Neuronal stem cell (in vitro differentiated cells): Measurements from ENCODE around the gene DHCR7.

Source experiments
- DNase-seq: peaks from one replicate; pipeline ENCODE4 v3.0.0-alpha.2; 2013; ENCODE audit warnings: low spot score
- H2AFZ ChIP-seq: one replicate; pipeline ENCODE4 v1.6.1; 2013; ENCODE audit warnings: mild to moderate bottlenecking, low read length, inconsistent platforms
- H2AK5ac ChIP-seq: 2 replicates; pipeline ENCODE4 v1.6.1; 2013; ENCODE audit warnings: low read depth, mild to moderate bottlenecking, inconsistent platforms, low read length, moderate library complexity, mixed read lengths
- H2BK120ac ChIP-seq: 2 replicates; pipeline ENCODE4 v1.6.1; 2013; ENCODE audit warnings: low read depth, mild to moderate bottlenecking, inconsistent platforms, low read length, moderate library complexity, mixed read lengths
- H2BK12ac ChIP-seq: one replicate; pipeline ENCODE4 v1.6.1; 2013; ENCODE audit warnings: low read length, inconsistent platforms
- H2BK15ac ChIP-seq: 2 replicates; pipeline ENCODE4 v1.6.1; 2013; ENCODE audit warnings: mild to moderate bottlenecking, low read length, inconsistent platforms, mixed read lengths
- H2BK5ac ChIP-seq: one replicate; pipeline ENCODE4 v1.6.1; 2013; ENCODE audit warnings: inconsistent platforms, mild to moderate bottlenecking, low read length, moderate library complexity
- H3K14ac ChIP-seq: one replicate; pipeline ENCODE4 v1.6.1; 2013; ENCODE audit warnings: low read length, inconsistent platforms
- H3K18ac ChIP-seq: 2 replicates; pipeline ENCODE4 v1.6.1; 2013; ENCODE audit warnings: low read length, inconsistent platforms
- H3K23ac ChIP-seq: 2 replicates; pipeline ENCODE4 v1.6.1; 2013; ENCODE audit warnings: low read depth, mild to moderate bottlenecking, mixed read lengths, low read length, inconsistent platforms; ENCODE audit not compliant: poor library complexity
- H3K27ac ChIP-seq: replicated peaks from 3 replicates; pipeline ENCODE4 v1.5.1; 2013; ENCODE audit warnings: low read length, inconsistent platforms
- H3K27me3 ChIP-seq, 3 experiments: 2 replicates each; pipeline ENCODE4 v1.6.1; 2013; ENCODE audit warnings: low read length in 3 of 3, mild to moderate bottlenecking in 2 of 3, inconsistent platforms in 1 of 3, low read depth in 1 of 3, mixed read lengths in 1 of 3, moderate library complexity in 1 of 3; ENCODE audit not compliant: control insufficient read depth in 3 of 3, insufficient read depth in 3 of 3
- H3K36me3 ChIP-seq, 2 donors: replicated peaks in 1 of 2; 2 replicates each; pipeline ENCODE4 v1.6.1; 2013; ENCODE audit warnings: low read length in 2 of 2; ENCODE audit not compliant: control insufficient read depth in 2 of 2, insufficient read depth in 2 of 2
- H3K4ac ChIP-seq: 2 replicates; pipeline ENCODE4 v1.6.1; 2013; ENCODE audit warnings: inconsistent platforms, mild to moderate bottlenecking, low read length, moderate library complexity
- H3K4me1 ChIP-seq, 2 donors: 1 replicate in 1 of 2; 2 replicates in 1 of 2; pipeline ENCODE4 v1.6.1; 2013; ENCODE audit warnings: low read length in 2 of 2, low read depth in 1 of 2; ENCODE audit not compliant: control insufficient read depth in 2 of 2, insufficient read depth in 1 of 2
- H3K4me2 ChIP-seq: one replicate; pipeline ENCODE4 v1.6.1; 2013; ENCODE audit warnings: mild to moderate bottlenecking, low read length, inconsistent platforms; ENCODE audit not compliant: insufficient read depth, poor library complexity, severe bottlenecking
- H3K4me3 ChIP-seq, 2 donors: 2 replicates each; pipeline ENCODE4 v1.5.1; 2013; ENCODE audit warnings: low read length in 2 of 2, mild to moderate bottlenecking in 2 of 2, inconsistent platforms in 1 of 2, moderate library complexity in 1 of 2
- H3K79me1 ChIP-seq: one replicate; pipeline ENCODE4 v1.6.1; 2013; ENCODE audit warnings: low read depth, mild to moderate bottlenecking, inconsistent platforms, low read length, moderate library complexity
- H3K9ac ChIP-seq: one replicate; pipeline ENCODE4 v1.6.1; 2013; ENCODE audit warnings: mild to moderate bottlenecking, low read depth, low read length, inconsistent platforms; ENCODE audit not compliant: poor library complexity
- H3K9me3 ChIP-seq, 2 donors: replicated peaks in 1 of 2; 2 replicates each; pipeline versions ENCODE3 to v1.6.1; 2013; ENCODE audit warnings: low read length in 2 of 2, mild to moderate bottlenecking in 2 of 2, inconsistent platforms in 1 of 2, low read depth in 1 of 2, mixed read lengths in 1 of 2, moderate library complexity in 1 of 2; ENCODE audit not compliant: control insufficient read depth in 2 of 2, insufficient read depth in 1 of 2
- H4K8ac ChIP-seq: one replicate; pipeline ENCODE4 v1.6.1; 2013; ENCODE audit warnings: low read depth, mild to moderate bottlenecking, inconsistent platforms, low read length, moderate library complexity
- H4K91ac ChIP-seq: one replicate; pipeline ENCODE4 v1.6.1; 2013; ENCODE audit warnings: low read length, low read depth, mild to moderate bottlenecking, inconsistent platforms; ENCODE audit not compliant: poor library complexity
- WGBS, 2 donors: extraction: QIAGEN DNeasy Blood & Tissue Kit; methylation state at CpG; one replicate each; pipeline ENCODE4 v1.1.7; 2013; ENCODE audit warnings: missing lambda C conversion rate in 2 of 2, mixed read lengths in 1 of 2; ENCODE audit not compliant: insufficient read length in 2 of 2, insufficient replicate concordance in 1 of 2; ENCODE audit errors: extremely low coverage in 2 of 2; 5-methylcytosine and 5-hydroxymethylcytosine counted together

Gene DHCR7

DNA sequence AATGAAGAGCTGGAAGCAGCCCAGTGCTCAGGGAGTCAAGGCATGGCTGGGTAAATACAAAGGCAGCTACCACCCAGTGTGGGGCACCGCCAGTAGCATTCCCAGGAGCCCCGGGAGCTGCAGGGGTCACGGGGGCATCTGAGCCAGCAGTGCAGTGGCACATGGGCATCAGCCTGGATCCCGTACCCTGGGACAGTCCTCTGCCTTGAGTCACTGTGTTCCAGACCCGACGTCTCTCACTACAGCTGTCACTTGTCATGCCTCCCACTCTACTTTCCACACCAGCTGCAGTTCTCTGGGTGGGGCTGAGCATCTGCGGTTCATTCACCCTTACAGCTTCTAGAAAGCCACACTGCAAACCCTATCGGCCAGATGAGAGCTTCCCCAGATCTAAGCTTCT, 29.6 kb downstream of the DHCR7 start:
- no peak for DNase-seq
- Histone ChIP-seq H3K27ac (no peak overlapping the region), H3K4me3 (no peak overlapping the region), H2AFZ (no peak overlapping the region), H3K14ac (no peak overlapping the region), H4K91ac (no peak overlapping the region), H3K18ac (no peak overlapping the region), H2BK5ac (peak overlapping the region; percentile 12), H3K4me1 (no peaks in the 10 kb centered on the region), H3K27me3 (peaks cover 0 to 6% (median 0%) of the 10 kb centered on the region in 3 experiments), H2AK5ac (peak overlapping the region; percentile 58), H3K4me2 (no peak overlapping the region), H3K36me3 (no peaks in the 10 kb centered on the region), H3K4ac (no peak overlapping the region), H2BK12ac (no peak overlapping the region), H2BK15ac (no peak overlapping the region), H2BK120ac (no peak overlapping the region), H3K79me1 (no peaks in the 10 kb centered on the region), H4K8ac (no peak overlapping the region), H3K9me3 (no peaks in the 10 kb centered on the region), H3K23ac (no peak overlapping the region), H3K9ac (no peak overlapping the region)
- WGBS, 2 donors, result no CpG with 5 or more reads among the region's 8 CpGs

DNA sequence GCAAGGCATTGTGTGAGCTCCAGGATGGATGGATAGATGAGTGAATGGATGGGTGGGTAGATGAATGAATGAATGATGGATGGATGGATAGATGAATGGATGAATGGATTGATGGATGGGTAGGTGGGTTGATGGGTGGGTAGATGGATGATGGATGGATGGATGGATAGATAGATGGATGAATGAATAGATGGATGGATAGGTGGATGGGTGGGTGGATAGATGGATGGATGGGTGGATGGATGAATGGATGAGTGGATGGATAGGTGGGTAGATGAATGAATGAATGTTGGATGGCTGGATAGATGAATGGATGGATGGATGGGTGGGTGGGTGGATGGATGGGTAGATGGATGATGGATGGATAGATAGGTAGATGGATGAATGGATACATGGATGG, 33.5 kb downstream of the DHCR7 start:
- Histone ChIP-seq H2AFZ (no peak overlapping the region), H3K4me3 (no peak overlapping the region), H3K14ac (no peak overlapping the region), H4K91ac (no peak overlapping the region), H2BK12ac (no peak overlapping the region), H3K4me2 (no peak overlapping the region), H3K18ac (no peak overlapping the region), H3K9me3 (no peaks in the 10 kb centered on the region), H3K27ac (no peak overlapping the region), H3K23ac (no peak overlapping the region), H2BK15ac (no peak overlapping the region), H3K79me1 (no peaks in the 10 kb centered on the region), H3K9ac (no peak overlapping the region), H2BK5ac (no peak overlapping the region), H3K36me3 (no peaks in the 10 kb centered on the region), H3K27me3 (peaks cover 0 to 6% (median 0%) of the 10 kb centered on the region in 3 experiments), H3K4ac (no peak overlapping the region), H4K8ac (no peak overlapping the region), H3K4me1 (no peaks in the 10 kb centered on the region), H2BK120ac (no peak overlapping the region), H2AK5ac (no peak overlapping the region)
- no peak for DNase-seq

DNA sequence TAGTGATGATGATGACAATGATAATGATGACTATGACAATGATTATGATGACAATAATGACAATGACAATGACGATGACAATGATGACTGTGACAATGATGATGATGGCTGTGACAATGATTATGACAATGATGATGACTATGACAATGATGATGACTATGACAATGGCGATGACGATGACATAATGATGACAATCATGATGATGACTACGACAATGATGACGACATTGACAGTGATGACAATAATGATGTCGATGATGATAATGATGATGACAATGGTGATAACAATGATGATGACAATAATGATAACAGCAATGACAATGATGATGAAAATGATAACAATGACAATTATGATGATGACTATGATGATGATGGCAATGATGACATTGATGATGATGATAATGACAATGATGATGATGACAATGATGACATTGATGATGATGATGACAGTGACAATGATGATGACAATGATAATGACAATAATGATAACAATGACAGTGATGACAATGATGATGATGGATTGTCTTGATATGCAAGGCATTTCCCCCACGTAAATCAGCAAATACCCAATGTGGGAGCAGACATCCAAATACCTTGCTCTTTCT, 37.7 kb downstream of the DHCR7 start:
- no peak overlapping the region for H3K27ac ChIP-seq
- no peak overlapping the region for H3K18ac ChIP-seq
- no peak overlapping the region for H2AK5ac ChIP-seq
- H3K4ac ChIP-seq, result no peak overlapping the region
- DNase-seq, result no peak
- no peak overlapping the region for H4K8ac ChIP-seq
- H2BK120ac ChIP-seq, result no peak overlapping the region
- H2BK12ac ChIP-seq, result no peak overlapping the region
- H3K4me1 ChIP-seq, result no peaks in the 10 kb centered on the region
- WGBS, 2 donors, result no CpG with 5 or more reads among the region's 7 CpGs
- H3K23ac ChIP-seq, result no peak overlapping the region
- H2AFZ ChIP-seq, result no peak overlapping the region
- no peaks in the 10 kb centered on the region for H3K9me3 ChIP-seq
- H3K4me3 ChIP-seq, result no peak overlapping the region
- H2BK5ac ChIP-seq, result no peak overlapping the region
- no peak overlapping the region for H3K9ac ChIP-seq
- no peak overlapping the region for H4K91ac ChIP-seq
- peaks cover 0 to 5% (median 0%) of the 10 kb centered on the region in 3 experiments for H3K27me3 ChIP-seq
- H3K36me3 ChIP-seq, result no peaks in the 10 kb centered on the region
- H2BK15ac ChIP-seq, result no peak overlapping the region
- H3K79me1 ChIP-seq, result no peaks in the 10 kb centered on the region
- no peak overlapping the region for H3K14ac ChIP-seq
- H3K4me2 ChIP-seq, result no peak overlapping the region

DNA sequence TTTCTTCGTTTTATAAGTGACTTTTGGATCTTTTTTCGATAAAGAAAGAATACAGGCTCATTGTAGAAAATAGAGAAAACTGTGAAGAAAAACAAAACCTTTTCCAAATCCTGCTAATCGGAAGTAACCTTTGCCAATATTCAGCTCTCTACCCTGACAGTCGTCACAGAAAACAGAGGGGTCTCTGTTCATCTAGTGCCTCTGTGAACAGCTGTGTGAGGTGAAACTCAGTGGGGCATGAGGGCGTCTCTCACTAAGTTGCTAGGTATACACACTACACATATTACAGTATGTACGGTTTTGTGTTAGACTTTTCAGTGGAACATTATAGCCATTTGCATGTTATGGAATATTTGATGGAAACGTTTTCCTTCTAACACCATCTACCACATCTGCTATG, 39.4 kb downstream of the DHCR7 start:
- H3K4me1 ChIP-seq, result no peaks in the 10 kb centered on the region
- peaks cover 0 to 5% (median 0%) of the 10 kb centered on the region in 3 experiments for H3K27me3 ChIP-seq
- no peak overlapping the region for H3K27ac ChIP-seq
- H2BK120ac ChIP-seq, result no peak overlapping the region
- no peaks in the 10 kb centered on the region for H3K9me3 ChIP-seq
- no peak overlapping the region for H3K4me3 ChIP-seq
- H3K9ac ChIP-seq, result no peak overlapping the region
- no peak overlapping the region for H3K14ac ChIP-seq
- H3K4me2 ChIP-seq, result no peak overlapping the region
- no peak overlapping the region for H2AK5ac ChIP-seq
- no peak for DNase-seq
- H3K4ac ChIP-seq, result no peak overlapping the region
- no peak overlapping the region for H4K8ac ChIP-seq
- H3K36me3 ChIP-seq, result no peaks in the 10 kb centered on the region
- H2BK15ac ChIP-seq, result no peak overlapping the region
- no peaks in the 10 kb centered on the region for H3K79me1 ChIP-seq
- H3K23ac ChIP-seq, result no peak overlapping the region
- no peak overlapping the region for H2AFZ ChIP-seq
- no peak overlapping the region for H2BK12ac ChIP-seq
- H3K18ac ChIP-seq, result no peak overlapping the region
- H2BK5ac ChIP-seq, result no peak overlapping the region
- no peak overlapping the region for H4K91ac ChIP-seq
- no CpG with 5 or more reads among the region's 7 CpGs for WGBS, 2 donors
